ENCODE results near the gene GSDMA.
"Not testable (repeated sequence)": the region's sequence is repeated elsewhere in the genome, so short reads cannot be mapped to it uniquely, and the experiment has no call there.

GSDMA gene

DNA sequence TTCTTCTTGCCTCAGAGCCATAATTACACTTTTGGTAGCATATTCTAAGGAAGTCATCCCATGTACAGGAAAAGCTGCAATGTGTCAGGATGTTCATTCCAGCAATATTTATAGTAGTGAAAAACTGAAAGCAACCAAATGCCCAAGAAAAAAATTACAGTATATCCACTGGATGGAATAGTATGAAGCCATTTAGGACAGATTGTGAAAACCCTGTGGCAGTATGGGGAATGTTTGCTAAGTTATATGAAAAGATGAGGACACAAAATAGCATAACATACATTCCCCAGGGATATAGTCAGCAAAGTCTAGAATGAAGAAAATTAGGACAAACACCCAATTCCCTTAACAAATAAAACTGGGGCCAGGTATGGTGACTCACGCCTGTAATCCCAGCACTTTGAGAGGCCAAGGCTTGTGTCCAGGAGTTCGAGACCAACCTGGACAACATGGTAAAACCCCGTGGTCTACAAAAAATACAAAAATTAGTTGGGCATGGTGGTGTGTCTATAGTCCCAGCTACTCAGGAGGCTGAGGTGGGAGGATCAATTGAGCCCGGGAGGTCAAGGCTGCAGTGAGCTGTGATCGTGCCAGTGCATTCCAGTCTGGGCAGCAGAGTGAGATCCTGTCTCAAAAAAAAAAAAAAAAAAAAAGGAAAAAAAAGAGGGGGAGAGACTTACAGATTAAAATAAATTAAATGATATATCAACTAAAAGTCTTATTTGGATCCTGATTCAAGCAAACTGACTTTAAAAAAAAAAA lies 33.0 kb upstream of the GSDMA start:
- DNase-seq: no peak

DNA sequence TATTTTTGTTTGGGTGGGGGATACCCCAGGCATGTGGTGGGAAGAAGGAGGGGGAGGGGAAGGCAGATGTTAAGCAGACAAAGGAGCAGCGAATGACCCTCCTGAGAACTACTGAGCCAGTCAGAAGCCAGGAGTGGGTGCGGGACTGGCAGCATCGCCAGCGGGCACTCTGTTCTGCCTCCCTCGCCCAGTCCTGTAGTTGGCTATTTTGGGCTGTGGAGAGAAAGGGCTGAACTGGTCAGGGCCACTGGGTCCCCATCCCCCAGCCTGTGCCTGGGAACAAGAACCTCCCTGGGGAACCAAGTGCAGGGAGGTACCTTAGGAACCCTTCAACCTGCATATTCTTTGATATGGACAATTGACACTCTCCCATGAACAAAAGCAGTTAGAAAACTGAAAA lies 28.9 kb upstream of the GSDMA start:
- no peak for DNase-seq

DNA sequence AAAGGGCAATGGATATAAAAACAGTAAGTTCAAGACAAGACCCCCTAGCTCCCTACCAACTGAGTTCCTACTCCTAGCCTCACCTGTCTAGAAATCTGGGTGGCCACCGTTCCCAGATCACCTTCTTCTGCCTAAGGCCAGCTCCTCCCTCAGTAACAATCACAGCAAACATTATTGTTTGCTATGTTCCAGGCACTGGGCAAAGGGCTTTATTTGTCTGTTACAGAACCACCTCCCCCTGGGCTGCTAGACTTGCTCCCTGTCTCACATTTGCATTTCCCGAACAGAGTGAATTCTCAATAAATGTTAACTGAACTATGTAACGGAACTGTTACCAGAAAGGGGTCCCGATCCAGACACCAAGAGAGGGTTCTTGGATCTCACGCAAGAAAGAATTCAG lies 28.5 kb upstream of the GSDMA start:
- DNase-seq: no peak

DNA sequence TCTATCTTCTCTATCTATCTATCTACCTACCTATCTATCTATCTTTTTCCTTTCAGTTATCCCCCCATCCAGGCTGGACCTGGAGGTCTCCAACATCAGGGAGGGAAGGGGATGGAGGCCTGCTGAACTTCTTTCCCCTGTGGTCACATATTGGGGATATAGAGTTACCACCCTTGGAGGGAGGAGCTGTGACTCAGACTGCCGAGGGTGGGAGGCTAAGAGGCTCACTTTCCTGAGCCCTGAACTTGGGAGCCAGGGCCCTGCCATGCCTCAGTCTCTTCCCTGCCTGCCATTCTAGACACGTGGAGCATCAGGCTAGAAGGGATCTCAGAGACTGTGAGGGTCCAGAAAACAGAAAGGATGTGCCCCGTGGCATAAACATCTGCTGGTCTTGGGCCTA lies 26.9 kb upstream of the GSDMA start:
- no peak for DNase-seq

DNA sequence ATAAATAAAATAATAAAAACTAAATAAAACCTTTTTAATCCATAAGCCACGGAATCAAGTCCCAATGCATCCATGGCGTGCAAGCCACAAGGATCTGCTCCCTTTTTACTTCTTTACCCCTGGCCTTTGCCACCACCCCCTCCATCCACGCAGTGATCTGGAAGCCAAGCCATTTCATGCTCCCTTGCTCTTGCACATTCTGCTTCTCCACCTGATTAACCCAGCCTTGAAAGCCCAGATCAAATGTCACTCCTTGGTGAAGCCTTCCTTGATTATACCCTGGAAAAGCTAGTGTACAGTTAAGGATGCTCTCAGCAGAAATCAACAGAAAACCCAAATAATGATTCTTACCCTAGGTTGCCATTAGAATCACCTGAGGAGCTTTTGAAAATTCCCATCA lies 25.4 kb upstream of the GSDMA start:
- no peak for DNase-seq

DNA sequence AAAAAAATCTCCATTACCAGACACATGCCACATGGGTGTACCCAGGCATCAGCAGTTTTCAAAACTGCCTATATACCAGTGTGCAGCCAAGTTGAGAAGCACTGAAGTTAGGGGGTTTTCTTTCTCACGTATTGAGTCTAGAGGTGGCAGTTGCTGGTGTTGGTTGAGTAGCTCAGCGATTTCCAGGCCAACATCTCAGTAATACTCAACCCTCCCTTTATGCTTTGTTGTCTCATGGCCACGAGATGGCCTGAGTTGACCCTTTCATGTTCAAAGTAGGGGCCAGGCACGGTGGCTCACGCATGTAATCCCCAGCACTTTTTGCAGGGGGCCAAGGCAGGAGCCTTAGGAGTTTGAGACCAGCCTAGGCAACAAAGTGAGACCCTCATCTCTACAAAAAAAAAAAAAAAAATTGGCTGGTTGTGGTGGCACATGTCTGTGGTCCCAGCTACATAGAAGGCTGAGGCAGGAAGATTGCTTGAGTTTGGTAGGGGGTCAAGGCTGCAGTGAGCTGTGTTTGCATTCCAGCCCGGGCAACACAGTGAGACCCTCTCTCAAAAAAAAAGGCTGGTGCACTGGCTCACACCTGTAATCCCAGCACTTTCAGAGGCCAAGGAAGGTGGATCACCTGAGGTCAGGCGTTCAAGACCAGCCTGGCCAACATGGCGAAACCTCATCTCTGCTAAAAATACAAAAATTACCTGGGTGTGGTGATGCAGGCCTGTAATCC lies 24.5 kb upstream of the GSDMA start:
- no peak for DNase-seq

DNA sequence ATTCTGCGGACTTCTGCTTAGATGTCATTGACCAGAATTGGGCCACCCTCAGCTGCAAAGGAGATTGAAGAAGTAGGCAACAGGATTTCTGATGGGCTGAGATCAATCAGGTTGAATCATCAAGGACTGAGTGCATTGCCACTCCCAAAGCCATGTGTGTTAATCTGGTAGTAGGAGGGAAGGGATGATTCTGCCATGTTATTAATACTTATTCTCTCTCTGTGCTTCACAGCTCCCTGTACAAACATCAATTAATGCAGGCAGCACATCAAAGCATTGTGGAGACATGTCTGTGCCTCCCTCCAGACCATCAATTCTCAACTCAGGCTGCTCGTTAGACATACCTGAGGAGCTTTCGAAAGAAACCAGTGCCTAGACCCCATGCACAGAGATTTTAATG lies 23.7 kb upstream of the GSDMA start:
- no peak for DNase-seq

DNA sequence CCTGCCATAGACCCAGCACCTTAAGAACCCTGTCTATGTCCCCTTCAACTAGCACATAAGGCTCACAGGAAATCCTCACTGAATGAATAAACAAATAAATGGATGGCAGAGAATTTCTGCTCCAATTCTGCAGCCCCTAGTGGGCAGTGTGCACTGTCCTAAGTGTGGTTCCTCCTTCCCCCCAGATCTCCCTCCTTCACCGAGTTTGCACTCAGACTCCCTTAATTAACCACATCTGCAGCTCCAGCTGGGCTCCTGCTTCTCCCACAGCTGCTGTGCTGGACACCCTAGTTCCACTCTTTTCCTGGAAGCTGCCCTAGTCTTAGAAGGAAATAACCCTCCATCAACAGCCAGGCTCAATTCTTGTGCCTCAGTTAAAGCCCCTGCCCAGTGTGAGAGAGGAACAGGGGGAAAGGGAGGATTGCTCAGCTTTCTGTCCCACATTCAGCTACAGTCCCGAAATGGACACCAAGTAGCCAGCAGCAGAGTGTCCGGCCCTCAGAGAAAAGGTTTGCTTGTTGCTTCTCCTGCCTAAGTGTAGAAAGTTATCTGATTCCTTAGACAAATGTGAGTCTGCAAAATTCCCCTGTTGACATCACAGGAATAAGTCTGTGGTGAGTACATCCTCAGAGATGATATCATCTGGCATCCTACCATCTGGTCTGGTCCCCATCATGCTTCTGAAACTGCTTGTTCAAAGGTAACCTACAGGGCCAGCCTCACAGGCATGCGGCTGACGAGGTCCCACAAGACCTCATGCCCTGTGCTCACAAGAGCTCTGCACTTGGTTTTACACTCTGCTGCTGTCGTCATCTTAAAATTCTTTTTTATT lies 23.0 kb upstream of the GSDMA start:
- peak in 1 of 2 experiments; percentile 35 for DNase-seq

DNA sequence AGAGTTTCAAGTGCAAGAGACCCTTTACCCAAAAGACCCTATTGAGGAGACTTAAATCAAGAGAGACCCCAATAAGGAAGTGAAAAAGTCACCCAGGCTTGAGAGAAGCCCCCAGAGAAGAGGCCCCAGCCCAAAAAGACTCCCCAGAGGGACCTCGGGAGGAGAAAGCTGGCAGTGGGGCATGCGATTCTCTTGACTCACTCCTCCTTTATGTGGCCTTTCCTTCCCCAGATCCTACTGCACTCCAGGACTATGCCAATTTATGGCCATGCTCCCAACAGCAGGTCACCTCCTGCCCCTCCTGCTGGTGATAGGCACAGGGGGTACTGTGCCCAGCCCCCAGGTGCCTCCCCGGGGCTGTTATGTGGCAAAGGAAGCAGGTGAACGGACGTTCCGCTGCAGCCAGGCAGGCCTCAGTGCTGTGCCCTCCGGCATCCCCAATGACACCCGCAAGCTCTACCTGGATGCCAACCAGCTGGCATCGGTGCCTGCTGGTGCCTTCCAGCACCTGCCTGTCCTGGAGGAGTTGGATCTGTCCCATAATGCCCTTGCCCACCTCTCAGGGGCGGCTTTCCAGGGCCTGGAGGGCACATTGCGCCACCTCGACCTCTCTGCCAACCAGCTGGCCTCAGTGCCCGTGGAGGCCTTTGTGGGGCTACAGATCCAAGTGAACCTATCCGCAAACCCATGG lies 19.0 kb upstream of the GSDMA start:
- DNase-seq: no peak

DNA sequence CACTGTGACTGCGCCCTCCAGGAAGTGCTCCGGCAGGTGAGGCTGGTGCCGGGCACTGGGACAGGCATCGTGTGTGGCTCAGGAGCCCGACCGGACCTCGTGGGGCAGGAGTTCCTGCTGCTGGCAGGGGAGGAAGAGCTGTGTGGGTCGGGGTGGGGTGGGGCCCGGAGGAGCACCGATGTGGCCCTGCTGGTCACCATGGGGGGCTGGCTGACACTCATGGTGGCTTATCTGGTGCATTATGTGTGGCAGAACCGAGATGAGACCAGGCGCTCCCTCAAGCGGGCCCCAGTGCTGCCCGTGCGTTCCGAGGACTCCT lies 18.5 kb upstream of the GSDMA start:
- DNase-seq: no peak

DNA sequence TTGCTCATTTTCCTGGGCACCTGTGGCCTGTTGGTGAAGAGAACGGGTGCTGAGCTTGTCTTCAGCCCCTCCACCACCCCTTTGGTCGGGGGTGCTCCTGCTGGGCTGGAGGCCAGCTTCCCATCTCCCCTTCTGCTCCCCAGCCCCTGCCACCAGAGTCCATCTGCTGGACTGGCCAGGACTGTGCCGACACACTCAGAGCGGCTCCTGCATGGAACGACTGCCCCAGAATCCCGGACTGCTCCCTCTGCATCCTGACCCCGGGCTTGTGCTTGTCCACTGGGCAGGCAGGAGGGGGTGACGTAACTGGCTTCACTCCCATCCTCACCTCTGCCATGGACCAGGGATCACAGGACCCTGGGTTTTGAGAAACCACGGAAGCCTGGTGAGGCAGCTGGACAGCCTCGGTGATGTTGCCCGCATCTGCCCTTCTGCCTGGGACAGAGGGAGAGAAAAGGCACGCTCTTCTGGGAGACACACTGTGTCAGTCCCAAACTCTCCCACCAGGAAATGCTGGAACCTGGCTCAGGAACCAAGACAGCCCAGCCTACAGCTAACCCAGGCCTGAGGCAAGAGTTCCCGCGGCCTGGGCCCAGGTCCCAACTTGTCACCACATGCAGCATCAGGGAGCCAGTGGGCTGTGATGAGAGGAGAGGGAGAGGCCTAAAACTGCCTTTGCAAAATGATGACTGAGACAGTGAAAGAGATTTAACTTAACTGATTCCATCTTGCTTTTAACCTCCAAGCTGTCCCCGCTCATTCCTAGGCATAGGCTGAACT lies 16.1 kb upstream of the GSDMA start:
- no peak for DNase-seq

DNA sequence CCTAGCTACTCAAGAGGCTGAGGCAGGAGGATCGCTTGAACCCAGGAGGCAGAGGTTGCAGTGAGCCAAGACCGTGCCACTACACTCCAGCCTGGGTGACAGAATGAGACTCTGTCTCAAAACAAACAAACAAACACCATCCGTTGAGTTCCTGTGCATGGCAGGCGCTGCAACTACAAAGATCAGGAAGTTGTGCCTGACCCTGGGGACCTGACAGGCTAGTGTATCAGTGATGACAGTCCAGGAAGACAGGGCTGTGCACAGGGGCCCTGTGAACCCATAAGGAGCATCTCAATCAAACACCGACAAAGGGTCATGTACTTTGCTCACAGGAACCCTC lies 14.3 kb upstream of the GSDMA start:
- not testable (repeated sequence) for DNase-seq

DNA sequence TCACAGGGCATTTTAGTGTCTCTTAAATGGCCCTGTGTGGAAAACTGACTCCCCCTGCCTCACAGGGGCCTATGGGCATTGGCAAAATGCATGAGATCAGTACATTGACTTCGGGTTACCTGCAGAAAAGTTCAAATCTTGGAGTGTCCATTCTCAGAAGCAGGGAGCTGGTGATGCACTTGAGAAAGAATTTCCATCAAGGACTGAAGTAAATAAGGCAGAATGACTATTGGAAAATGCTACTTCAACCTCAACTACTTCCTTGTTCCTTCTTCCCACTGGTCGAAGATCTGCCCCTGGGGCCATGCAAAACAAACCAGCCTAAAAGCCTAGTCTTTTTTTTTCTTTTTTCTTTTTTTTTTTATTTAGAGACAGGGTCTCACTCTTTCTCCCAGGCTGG lies 13.8 kb upstream of the GSDMA start:
- no peak for DNase-seq

DNA sequence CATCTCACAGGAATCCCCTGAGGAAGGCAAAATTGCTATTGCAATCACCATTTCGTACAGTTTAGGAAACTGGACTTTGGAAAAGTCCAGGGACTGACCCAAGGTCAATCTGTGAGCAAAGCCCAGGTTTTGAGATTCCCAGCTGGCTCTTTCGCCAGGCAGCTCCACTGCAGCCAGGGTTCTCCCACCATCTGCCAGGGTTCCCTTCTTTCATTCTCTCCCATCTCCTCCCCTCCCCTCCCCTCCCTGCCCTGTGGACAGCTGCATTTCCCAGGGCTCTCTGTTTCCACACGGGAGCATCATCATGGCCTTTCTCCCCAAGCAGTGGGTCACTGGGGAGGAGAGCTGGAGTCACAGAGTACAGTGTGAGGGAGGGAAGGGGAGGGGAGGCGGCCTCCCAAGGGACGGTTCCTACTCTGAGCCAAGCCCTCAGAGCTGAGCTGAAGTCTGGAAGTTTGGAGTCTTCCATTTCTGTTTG lies 11.9 kb upstream of the GSDMA start:
- peak in 1 of 2 experiments; percentile 16 for DNase-seq

DNA sequence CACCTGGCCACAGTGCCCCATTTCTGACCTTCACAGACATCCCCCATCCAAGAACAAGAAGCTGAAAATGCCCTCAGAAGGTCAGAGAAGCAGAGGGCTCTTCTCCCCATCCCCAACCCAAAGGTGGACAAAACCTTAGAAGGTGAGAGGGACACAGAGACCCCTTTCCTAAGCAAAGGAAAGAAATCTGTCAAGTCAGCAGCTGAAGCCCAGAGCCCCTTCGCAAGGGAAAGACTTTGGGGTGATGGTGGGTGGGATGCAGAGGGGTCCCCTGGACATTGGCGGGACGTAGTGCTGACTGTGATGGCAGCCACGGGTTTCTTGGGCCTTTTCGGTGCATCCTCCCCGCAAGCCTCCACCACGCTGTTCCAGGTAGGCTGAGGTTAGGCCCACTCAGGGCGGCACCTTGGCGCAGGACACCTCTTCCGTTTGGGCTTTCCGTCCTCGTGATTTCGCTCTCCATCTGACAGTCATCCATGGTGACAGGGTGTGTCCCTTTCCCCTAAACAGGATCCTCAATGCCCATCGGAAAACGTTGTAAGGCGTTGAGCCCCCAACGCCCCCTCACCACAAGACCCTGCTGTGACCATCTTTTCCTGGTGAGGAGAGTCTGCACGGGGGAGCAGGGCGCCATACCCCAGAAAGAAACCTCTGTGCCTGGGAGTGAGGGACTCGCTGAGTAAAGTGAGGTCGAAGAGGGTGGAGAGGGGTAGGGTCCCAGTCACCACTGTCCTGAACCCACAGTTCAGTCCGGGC lies 10.7 kb upstream of the GSDMA start:
- DNase-seq: no peak

DNA sequence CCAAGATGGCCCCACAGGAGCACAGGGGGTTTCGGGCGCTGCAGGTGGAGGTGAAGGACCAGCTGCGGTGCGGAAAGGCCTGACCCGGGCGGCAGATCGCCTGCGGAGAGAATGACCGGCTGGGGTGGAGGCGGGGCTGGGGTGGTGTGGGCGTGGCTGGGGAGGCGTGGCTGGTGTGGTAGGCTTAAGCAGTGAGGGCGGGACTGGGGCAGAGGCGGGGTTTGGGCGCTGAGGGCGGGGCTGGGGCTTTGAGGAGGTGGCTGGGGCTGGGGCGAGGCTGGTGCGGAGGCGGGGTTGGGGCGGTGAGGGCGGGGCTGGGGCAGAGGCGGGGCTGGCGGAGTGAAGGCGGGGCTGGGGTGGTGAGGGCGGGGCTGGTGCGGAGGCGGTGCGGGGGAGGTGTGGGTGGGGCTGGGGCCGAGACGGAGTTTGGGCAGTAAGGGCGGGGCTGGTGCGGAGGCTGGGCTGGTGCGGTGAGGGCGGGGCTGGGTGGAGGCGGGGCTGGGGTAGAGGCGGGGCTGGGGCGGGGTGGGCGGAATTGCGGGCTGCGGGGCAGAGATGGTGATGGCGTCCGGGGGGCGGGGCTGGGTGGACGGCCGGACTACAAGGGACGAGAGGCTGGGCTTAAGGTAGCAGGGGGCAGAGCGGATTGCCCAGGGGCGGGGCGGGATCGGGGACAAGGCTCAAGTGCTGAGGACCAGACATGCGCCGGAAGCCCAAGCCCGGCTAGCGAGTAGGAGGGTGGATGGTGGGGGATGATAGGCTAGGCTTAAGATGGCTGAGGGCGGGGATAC lies 9.9 kb upstream of the GSDMA start:
- DNase-seq: peak; percentile 87 to 97

DNA sequence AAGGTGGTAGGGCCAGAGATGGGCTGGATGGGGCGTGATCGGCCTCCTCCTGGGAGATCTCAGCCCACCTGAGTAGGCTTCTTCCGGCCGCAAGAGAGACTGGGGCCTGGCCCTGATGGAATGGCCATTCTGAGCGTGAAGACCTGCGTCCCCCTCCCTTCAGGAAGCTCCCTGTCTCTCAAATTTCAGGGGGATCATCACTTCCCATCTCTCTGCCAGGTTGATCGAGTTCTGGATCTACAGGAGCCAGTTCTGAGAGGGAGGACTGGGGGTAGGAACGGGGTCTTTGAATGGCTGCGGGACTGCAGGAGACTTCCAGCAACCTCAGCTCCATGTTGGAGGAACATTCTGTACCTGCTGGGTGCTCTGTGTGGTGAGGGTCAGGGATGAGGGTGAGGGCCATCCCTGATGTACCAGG lies 9.3 kb upstream of the GSDMA start:
- DNase-seq: no peak

DNA sequence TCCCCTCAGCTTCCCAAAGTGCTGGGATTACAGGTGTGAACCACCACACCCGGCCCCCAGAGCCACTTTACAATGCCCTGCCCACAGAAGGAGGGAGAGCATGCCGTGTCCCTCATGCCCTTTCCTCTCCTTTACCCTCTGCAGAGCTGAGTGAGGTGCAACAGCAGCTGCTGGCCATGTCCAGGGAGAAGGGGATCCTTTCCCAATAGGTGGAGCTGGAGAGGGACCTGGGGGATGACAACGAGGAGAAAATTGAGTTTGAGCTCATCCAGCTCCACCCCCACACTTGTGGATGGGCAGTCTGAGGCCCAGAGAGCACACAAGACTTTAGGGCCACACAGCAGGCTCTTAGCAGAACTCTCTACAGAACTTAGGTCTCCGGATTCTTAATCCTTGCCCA lies 7.9 kb upstream of the GSDMA start:
- DNase-seq: no peak

DNA sequence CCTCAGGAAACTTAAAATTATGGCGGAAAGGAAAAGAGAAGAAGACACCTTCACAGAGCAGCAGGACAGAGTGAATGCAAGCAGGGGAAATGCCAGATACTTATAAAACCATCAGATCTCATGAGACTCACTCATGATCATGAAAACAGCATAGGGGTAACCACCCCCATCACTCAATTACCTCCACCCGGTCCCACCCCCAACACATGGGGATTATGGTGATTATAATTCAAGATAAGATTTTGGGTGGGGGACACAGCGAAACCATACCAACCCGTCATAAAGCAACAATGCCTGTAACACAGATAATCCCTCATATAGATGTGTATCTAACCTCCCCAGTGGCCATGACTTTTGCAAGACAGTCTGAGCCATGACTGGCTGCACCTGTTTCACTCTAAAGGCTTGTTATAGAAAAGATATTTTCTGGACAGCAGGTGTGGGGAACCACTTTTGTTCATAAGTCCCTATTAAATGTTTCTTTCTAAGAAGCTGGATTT lies 7.0 kb upstream of the GSDMA start:
- DNase-seq: no peak

DNA sequence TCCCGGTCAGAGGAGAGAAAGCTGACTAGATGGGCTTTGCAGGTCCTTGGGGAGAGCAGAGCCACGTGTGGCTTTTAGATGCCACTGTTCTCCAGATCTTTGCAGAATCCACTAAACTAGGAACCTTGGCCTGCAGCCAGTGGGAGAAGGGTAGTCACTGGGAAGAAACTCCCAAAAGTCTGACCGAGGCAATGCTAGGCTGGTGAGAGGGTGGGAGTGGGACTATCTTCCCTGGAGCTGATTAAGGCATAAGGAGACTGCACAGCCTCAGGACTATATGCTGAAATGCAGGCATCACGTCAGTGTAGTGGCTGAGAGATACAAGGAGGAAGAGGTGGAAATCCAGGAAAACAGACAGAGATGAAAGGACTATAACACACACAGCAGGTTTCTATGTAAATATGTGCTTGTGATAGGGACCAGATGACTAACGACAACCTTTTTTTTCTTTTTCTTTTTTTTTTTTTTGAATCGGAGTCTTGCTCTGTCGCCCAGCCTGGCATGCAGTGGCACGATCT lies 2.2 kb upstream of the GSDMA start:
- no peak for DNase-seq

All from NCI-H526 (cell line).